Endothelial cell of umbilical vein (primary cell): ENCODE results near the gene CLCA4. TPM values are rescaled to one million over a fixed set of nuclear protein-coding genes. Genes with fewer than 3 reads are reported as not detected.

Experiments
- BruUV-seq: library from RNA; stranded (reverse); fragments of 400-500 nt; replicated peaks from 2 replicates; lab custom pipeline; 2021; lab: Mats Ljungman, UMichigan
- CTCF ChIA-PET: fragments of 300-600, 350-600 bp; sonication (Branson Sonifier 250); formaldehyde crosslinking; loops from one replicate; lab custom pipeline; 2021; ENCODE audit warnings: antibody characterized with exemption, inconsistent platforms; lab: Charles Lee
- POLR2A ChIA-PET: fragments of 300-600, 350-600 bp; sonication (Branson Sonifier 250); formaldehyde crosslinking; loops from one replicate; lab custom pipeline; 2021; ENCODE audit warnings: antibody characterized with exemption, inconsistent platforms; lab: Charles Lee
- DNase-seq: peaks from one replicate; pipeline ENCODE4 v3.0.0-alpha.2; 2011; ENCODE audit warnings: low read depth, low spot score
- FAIRE-seq: peaks from 2 replicates; lab custom pipeline; 2011; peaks lifted over from hg19 to GRCh38; lab: Jason Lieb, UNC
- H2AFZ ChIP-seq: 2 replicates; pipeline ENCODE4 v1.6.0; 2012; ENCODE audit warnings: low read depth, low read length, control low read depth, inconsistent platforms
- H3K27ac ChIP-seq: 2 replicates; pipeline ENCODE4 v1.5.1; 2011; ENCODE audit warnings: low read depth, mild to moderate bottlenecking, control low read depth, low read length, moderate library complexity; ENCODE audit not compliant: insufficient read depth
- H3K27me3 ChIP-seq, 2 experiments: 2 replicates each; pipeline versions ENCODE4 v1.6.0 to v1.6.1; 2011; ENCODE audit warnings: low read length in 2 of 2, mixed read lengths in 1 of 2; ENCODE audit not compliant: control insufficient read depth in 2 of 2, insufficient read depth in 2 of 2
- H3K36me3 ChIP-seq, 2 experiments: 2 replicates in 1 of 2; 3 replicates in 1 of 2; pipeline ENCODE4 v1.5.1; 2011; ENCODE audit warnings: low read length in 2 of 2, mild to moderate bottlenecking in 1 of 2, moderate library complexity in 1 of 2; ENCODE audit not compliant: control insufficient read depth in 2 of 2, insufficient read depth in 2 of 2; ENCODE audit errors: extremely low read depth in 1 of 2
- H3K4me1 ChIP-seq: 3 replicates; pipeline ENCODE4 v1.5.1; 2011; ENCODE audit warnings: mild to moderate bottlenecking, low read length; ENCODE audit not compliant: control insufficient read depth, insufficient read depth; ENCODE audit errors: extremely low read depth
- H3K4me2 ChIP-seq: 2 replicates; pipeline ENCODE4 v1.6.1; 2011; ENCODE audit warnings: low read length, control low read depth, mixed read lengths; ENCODE audit not compliant: insufficient read depth
- H3K4me3 ChIP-seq, 3 experiments: fragments of 200-600 bp in 1 of 3; sonication (generic), shearing (Covaris generic) in 1 of 3; replicated peaks in 1 of 3; 2 replicates each; pipeline ENCODE4 v1.5.1; 2011 to 2016; ENCODE audit warnings: control low read depth in 3 of 3, low read length in 3 of 3, mild to moderate bottlenecking in 2 of 3, inconsistent platforms in 1 of 3, low read depth in 1 of 3, moderate library complexity in 1 of 3; ENCODE audit not compliant: insufficient read depth in 1 of 3
- H3K79me2 ChIP-seq: 2 replicates; pipeline ENCODE4 v1.6.0; 2012; ENCODE audit warnings: low read length, inconsistent platforms; ENCODE audit not compliant: control insufficient read depth, insufficient read depth
- H3K9ac ChIP-seq: replicated peaks from 2 replicates; pipeline ENCODE3; 2011; ENCODE audit warnings: low read length, control low read depth; ENCODE audit not compliant: insufficient read depth; ENCODE audit errors: extremely low read depth
- H3K9me1 ChIP-seq: replicated peaks from 3 replicates; pipeline ENCODE4 v1.6.0; 2011; ENCODE audit warnings: mild to moderate bottlenecking, low read length; ENCODE audit not compliant: control insufficient read depth, insufficient read depth; ENCODE audit errors: extremely low read depth
- H3K9me3 ChIP-seq: replicated peaks from 2 replicates; pipeline ENCODE4 v1.5.1; 2012; ENCODE audit warnings: low read length, inconsistent platforms; ENCODE audit not compliant: control insufficient read depth, insufficient read depth
- H4K20me1 ChIP-seq: replicated peaks from 2 replicates; pipeline ENCODE3; 2011; ENCODE audit warnings: mild to moderate bottlenecking, low read length; ENCODE audit not compliant: control insufficient read depth, insufficient read depth; ENCODE audit errors: extremely low read depth
- EZH2 ChIP-seq: IDR thresholded peaks from 2 replicates; pipeline ENCODE4 v1.6.1; 2012; ENCODE audit warnings: borderline replicate concordance, low read depth, mild to moderate bottlenecking, moderate library complexity, low read length, inconsistent platforms; ENCODE audit not compliant: severe bottlenecking
- FOS ChIP-seq: IDR thresholded peaks from 2 replicates; pipeline ENCODE4 v1.6.1; 2011; ENCODE audit warnings: mild to moderate bottlenecking, low read length, moderate library complexity, borderline replicate concordance; ENCODE audit not compliant: insufficient read depth
- GATA2 ChIP-seq: IDR thresholded peaks from 2 replicates; pipeline ENCODE4 v1.7.0; 2011; ENCODE audit warnings: low read depth, mild to moderate bottlenecking, moderate library complexity, mixed read lengths, low read length; ENCODE audit not compliant: insufficient read length, insufficient read depth
- JUN ChIP-seq: IDR thresholded peaks from 2 replicates; pipeline ENCODE4 v1.6.1; 2011; ENCODE audit warnings: borderline replicate concordance, low read depth; ENCODE audit not compliant: insufficient read length, insufficient read depth
- MYC ChIP-seq: IDR thresholded peaks from one replicate; pipeline ENCODE4 v1.6.1; 2011; ENCODE audit warnings: mild to moderate bottlenecking, low read depth, low read length
- POLR2A ChIP-seq: IDR thresholded peaks from 2 replicates; pipeline ENCODE4 v1.6.1; 2012; ENCODE audit warnings: low read depth, mild to moderate bottlenecking, control low read depth, low read length
- POLR2AphosphoS5 ChIP-seq: IDR thresholded peaks from 2 replicates; pipeline ENCODE4 v1.6.1; 2012; ENCODE audit warnings: low read depth, mild to moderate bottlenecking, control low read depth, low read length, moderate library complexity; ENCODE audit not compliant: insufficient read depth
- dilution Hi-C: fragments of 300-500 bp; cut with MboI; formaldehyde crosslinking; loops from one replicate; pipeline ENCODE4 v1.15.0; 2019; ENCODE audit warnings: low sequenced_read_pairs; ENCODE audit not compliant: extremely low pct_ligation_motif_present
- intact Hi-C: fragments of 100-400 bp; cut with micrococcal nuclease; formaldehyde crosslinking; loops from one replicate; pipeline ENCODE4 v1.10.0; 2022
- polyA plus RNA-seq, 4 experiments: library from polyadenylated mRNA; depleted of rRNA in 3 of 4; stranded (reverse) in 3 of 4; unstranded in 1 of 4; fragments of >200 nt; gene quantifications; 2 replicates each; pipeline versions ENCODE4 v1.2.1 to v1.2.3, GENCODE V29; 2011 to 2012; ENCODE audit warnings: missing spikeins in 1 of 4
- total RNA-seq: library from RNA; stranded (reverse); gene quantifications from 2 replicates; pipeline ENCODE4 v1.2.3, GENCODE V29; 2021
- TF ChIP-seq, protein P1 (sequence below), 2 donors: IDR thresholded peaks; 1 replicate in 1 of 2; 2 replicates in 1 of 2; pipeline ENCODE4 v1.5.1; 2011; ENCODE audit warnings: low read length in 2 of 2, mild to moderate bottlenecking in 2 of 2, moderate library complexity in 2 of 2, control low read depth in 1 of 2, inconsistent platforms in 1 of 2, low read depth in 1 of 2; ENCODE audit not compliant: insufficient read depth in 1 of 2; ENCODE audit errors: extremely low read depth in 1 of 2
- TF ChIP-seq, protein P2 (sequence below): IDR thresholded peaks from 2 replicates; pipeline ENCODE4 v1.6.1; 2011; ENCODE audit not compliant: insufficient read depth, insufficient read length

The CLCA4 gene
- total and polyA plus RNA-seq, 2 donors (not counting 3 experiments of a cell fraction or from before 2014, with no cell fraction given): not detected

DNA sequence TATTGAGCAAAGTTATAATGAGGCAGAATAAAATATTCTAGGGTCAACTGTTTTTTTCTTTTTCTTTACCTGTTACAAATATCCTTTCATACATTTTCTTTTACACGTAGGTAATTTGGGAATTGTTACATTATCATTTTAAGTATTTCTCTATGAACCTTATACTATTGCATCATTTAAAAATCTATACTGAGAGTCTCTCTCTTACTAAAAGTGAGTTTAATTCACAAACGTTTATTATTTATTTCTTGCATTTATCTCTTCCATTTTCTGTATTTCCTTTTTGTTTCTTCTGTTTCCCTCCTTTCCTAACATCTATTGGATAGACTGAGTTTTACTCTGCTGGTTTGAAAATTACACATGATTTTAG lies 25.4 kb upstream of the CLCA4 start:
- Histone ChIP-seq H3K4me3 (no peak overlapping the region), H3K9me3 (no peaks in the 10 kb centered on the region), H3K4me2 (no peak overlapping the region), H3K27ac (no peak overlapping the region), H3K27me3 (no peaks in the 10 kb centered on the region), H3K4me1 (no peaks in the 10 kb centered on the region), H3K36me3 (no peaks in the 10 kb centered on the region), H3K9me1 (no peaks in the 10 kb centered on the region), H2AFZ (no peak overlapping the region), H3K79me2 (no peaks in the 10 kb centered on the region), H3K9ac (no peak overlapping the region), H4K20me1 (no peaks in the 10 kb centered on the region)
- TF ChIP-seq GATA2: no peak
- TF ChIP-seq POLR2A: no peak
- no peak for TF ChIP-seq FOS
- TF ChIP-seq, protein P1, sequence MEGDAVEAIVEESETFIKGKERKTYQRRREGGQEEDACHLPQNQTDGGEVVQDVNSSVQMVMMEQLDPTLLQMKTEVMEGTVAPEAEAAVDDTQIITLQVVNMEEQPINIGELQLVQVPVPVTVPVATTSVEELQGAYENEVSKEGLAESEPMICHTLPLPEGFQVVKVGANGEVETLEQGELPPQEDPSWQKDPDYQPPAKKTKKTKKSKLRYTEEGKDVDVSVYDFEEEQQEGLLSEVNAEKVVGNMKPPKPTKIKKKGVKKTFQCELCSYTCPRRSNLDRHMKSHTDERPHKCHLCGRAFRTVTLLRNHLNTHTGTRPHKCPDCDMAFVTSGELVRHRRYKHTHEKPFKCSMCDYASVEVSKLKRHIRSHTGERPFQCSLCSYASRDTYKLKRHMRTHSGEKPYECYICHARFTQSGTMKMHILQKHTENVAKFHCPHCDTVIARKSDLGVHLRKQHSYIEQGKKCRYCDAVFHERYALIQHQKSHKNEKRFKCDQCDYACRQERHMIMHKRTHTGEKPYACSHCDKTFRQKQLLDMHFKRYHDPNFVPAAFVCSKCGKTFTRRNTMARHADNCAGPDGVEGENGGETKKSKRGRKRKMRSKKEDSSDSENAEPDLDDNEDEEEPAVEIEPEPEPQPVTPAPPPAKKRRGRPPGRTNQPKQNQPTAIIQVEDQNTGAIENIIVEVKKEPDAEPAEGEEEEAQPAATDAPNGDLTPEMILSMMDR (IDR thresholded peaks at IDR 0.05; ENCODE audit: extremely low read depth in 1 of 2, insufficient read depth in 1 of 2, low read depth in 1 of 2, low read length in 2 of 2): no peak
- no peak for TF ChIP-seq JUN
- TF ChIP-seq, protein P2, sequence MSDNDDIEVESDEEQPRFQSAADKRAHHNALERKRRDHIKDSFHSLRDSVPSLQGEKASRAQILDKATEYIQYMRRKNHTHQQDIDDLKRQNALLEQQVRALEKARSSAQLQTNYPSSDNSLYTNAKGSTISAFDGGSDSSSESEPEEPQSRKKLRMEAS: no peak
- TF ChIP-seq EZH2: no peak
- no peak for TF ChIP-seq POLR2AphosphoS5
- TF ChIP-seq MYC: no peak
- POLR2A ChIA-PET: no interaction called here
- FAIRE-seq: no peak
- no TSS peak for BruUV-seq
- dilution Hi-C loops: no loop called here
- CTCF ChIA-PET: no interaction called here
- intact Hi-C loops: no loop called here
- no peak for DNase-seq
